IMR-90 (cell line): ENCODE results near the gene TKFC. TPM values are rescaled to one million over a fixed set of nuclear protein-coding genes. Genes with fewer than 3 reads are reported as not detected.

Experiments
- ATAC-seq: fragments of 200-7000 bp; cut with Tn5 transposase; 2 replicates; pipeline ENCODE4 v1.9.1; 2020; ENCODE audit warnings: low read depth, mild to moderate bottlenecking, moderate library complexity
- BruUV-seq: library from RNA; stranded (reverse); fragments of 400-500 nt; replicated peaks from 2 replicates; lab custom pipeline; 2021; lab: Mats Ljungman, UMichigan
- CTCF ChIA-PET: fragments of 300-600 bp; formaldehyde crosslinking; extraction: SDS; loops from one replicate; lab custom pipeline; 2021; ENCODE audit warnings: antibody characterized with exemption; lab: Yijun Ruan, JAX
- POLR2A ChIA-PET: fragments of 300-600 bp; sonication (Branson Sonifier 250); formaldehyde crosslinking; loops from one replicate; lab custom pipeline; 2022; ENCODE audit warnings: antibody characterized with exemption; ENCODE audit not compliant: unreplicated experiment; lab: Charles Lee
- DNase-seq: peaks from one replicate; pipeline ENCODE4 v3.0.0; 2013
- H2AFZ ChIP-seq: replicated peaks from 2 replicates; pipeline ENCODE3; 2013; ENCODE audit warnings: low read length, mild to moderate bottlenecking; ENCODE audit not compliant: poor library complexity
- H2AK5ac ChIP-seq: 2 replicates; pipeline ENCODE4 v1.6.1; 2013; ENCODE audit warnings: low read depth, low read length, inconsistent platforms
- H2AK9ac ChIP-seq: replicated peaks from 2 replicates; pipeline ENCODE3; 2013; ENCODE audit warnings: mild to moderate bottlenecking, low read depth, low read length, moderate library complexity; ENCODE audit not compliant: poor library complexity
- H2BK120ac ChIP-seq: 2 replicates; pipeline ENCODE4 v1.6.1; 2013; ENCODE audit warnings: low read depth, low read length, inconsistent platforms
- H2BK15ac ChIP-seq: 3 replicates; pipeline ENCODE4 v1.6.1; 2013; ENCODE audit warnings: low read depth, low read length, inconsistent platforms
- H2BK20ac ChIP-seq: 2 replicates; pipeline ENCODE4 v1.6.1; 2013; ENCODE audit warnings: low read depth, mild to moderate bottlenecking, inconsistent platforms, low read length, moderate library complexity
- H2BK5ac ChIP-seq: 2 replicates; pipeline ENCODE4 v1.6.1; 2013; ENCODE audit warnings: mild to moderate bottlenecking, low read depth, low read length, inconsistent platforms; ENCODE audit not compliant: poor library complexity, severe bottlenecking
- H3K14ac ChIP-seq: replicated peaks from 2 replicates; pipeline ENCODE4 v1.6.1; 2013; ENCODE audit warnings: low read depth, low read length, inconsistent platforms
- H3K18ac ChIP-seq: 2 replicates; pipeline ENCODE4 v1.6.1; 2013; ENCODE audit warnings: low read depth, low read length, control low read depth
- H3K23ac ChIP-seq: 2 replicates; pipeline ENCODE4 v1.6.1; 2013; ENCODE audit warnings: low read depth, low read length, inconsistent platforms
- H3K27ac ChIP-seq: 2 replicates; pipeline ENCODE4 v1.5.1; 2013; ENCODE audit warnings: mild to moderate bottlenecking, control low read depth, low read length; ENCODE audit not compliant: insufficient read depth
- H3K27me3 ChIP-seq: 2 replicates; pipeline ENCODE4 v1.6.1; 2013; ENCODE audit warnings: low read length; ENCODE audit not compliant: control insufficient read depth, insufficient read depth
- H3K36me3 ChIP-seq: 2 replicates; pipeline ENCODE4 v1.6.1; 2013; ENCODE audit warnings: low read length, mixed read lengths; ENCODE audit not compliant: control insufficient read depth, insufficient read depth
- H3K4ac ChIP-seq: 2 replicates; pipeline ENCODE4 v1.6.1; 2013; ENCODE audit warnings: low read depth, low read length, inconsistent platforms
- H3K4me1 ChIP-seq: 2 replicates; pipeline ENCODE4 v1.6.1; 2013; ENCODE audit warnings: low read length, mixed read lengths; ENCODE audit not compliant: control insufficient read depth, insufficient read depth
- H3K4me2 ChIP-seq: 2 replicates; pipeline ENCODE4 v1.6.1; 2013; ENCODE audit warnings: low read depth, mild to moderate bottlenecking, control low read depth, low read length, moderate library complexity
- H3K4me3 ChIP-seq: 2 replicates; pipeline ENCODE4 v1.5.1; 2013; ENCODE audit warnings: low read depth, mild to moderate bottlenecking, control low read depth, low read length, moderate library complexity; ENCODE audit not compliant: insufficient read depth
- H3K56ac ChIP-seq: 2 replicates; pipeline ENCODE4 v1.6.1; 2013; ENCODE audit warnings: low read length, inconsistent platforms; ENCODE audit not compliant: insufficient read depth; ENCODE audit errors: extremely low read depth
- H3K79me1 ChIP-seq, 2 experiments: 2 replicates each; pipeline ENCODE4 v1.6.1; 2013; ENCODE audit warnings: low read length in 2 of 2, inconsistent platforms in 1 of 2, low read depth in 1 of 2
- H3K9ac ChIP-seq: 2 replicates; pipeline ENCODE4 v1.6.1; 2013; ENCODE audit warnings: low read depth, low read length, control low read depth
- H3K9me1 ChIP-seq: 2 replicates; pipeline ENCODE4 v1.6.1; 2013; ENCODE audit warnings: low read length, inconsistent platforms; ENCODE audit not compliant: insufficient read depth
- H3K9me3 ChIP-seq: 2 replicates; pipeline ENCODE4 v1.6.1; 2013; ENCODE audit warnings: low read length; ENCODE audit not compliant: control insufficient read depth, insufficient read depth
- H4K20me1 ChIP-seq: 2 replicates; pipeline ENCODE4 v1.6.1; 2013; ENCODE audit warnings: low read length, inconsistent platforms; ENCODE audit not compliant: insufficient read depth
- H4K5ac ChIP-seq: 2 replicates; pipeline ENCODE4 v1.6.1; 2013; ENCODE audit warnings: mild to moderate bottlenecking, low read depth, low read length, control low read depth
- H4K8ac ChIP-seq, 2 experiments: 2 replicates each; pipeline ENCODE4 v1.6.1; 2013; ENCODE audit warnings: low read depth in 2 of 2, low read length in 2 of 2, control low read depth in 1 of 2, inconsistent platforms in 1 of 2
- H4K91ac ChIP-seq: 2 replicates; pipeline ENCODE4 v1.6.1; 2013; ENCODE audit warnings: low read depth, low read length, inconsistent platforms; ENCODE audit not compliant: insufficient read depth
- CHD1 ChIP-seq: IDR thresholded peaks from 2 replicates; pipeline ENCODE4 v1.6.1; 2012; ENCODE audit warnings: low read depth, low read length, improper control_type of control experiment
- FOS ChIP-seq: fragments of 150-350 bp; IDR thresholded peaks from 2 replicates; pipeline ENCODE4 v1.6.1; 2016; ENCODE audit warnings: low read depth, low read length
- MAFK ChIP-seq: IDR thresholded peaks from 2 replicates; pipeline ENCODE4 v1.6.1; 2012; ENCODE audit warnings: low read depth, low read length, improper control_type of control experiment
- NFE2L2 ChIP-seq: fragments of 150-350 bp; IDR thresholded peaks from 2 replicates; pipeline ENCODE4 v1.6.1; 2016; ENCODE audit warnings: low read depth, mild to moderate bottlenecking, low read length
- RCOR1 ChIP-seq: IDR thresholded peaks from 2 replicates; pipeline ENCODE4 v1.6.1; 2012; ENCODE audit warnings: mild to moderate bottlenecking, low read length, improper control_type of control experiment; ENCODE audit not compliant: insufficient replicate concordance
- RFX5 ChIP-seq: IDR thresholded peaks from 2 replicates; pipeline ENCODE4 v1.8.0; 2012; ENCODE audit warnings: low read depth, mild to moderate bottlenecking, low read length, moderate library complexity
- USF2 ChIP-seq: fragments of 150-350 bp; IDR thresholded peaks from 2 replicates; pipeline ENCODE4 v1.6.1; 2017; ENCODE audit warnings: mild to moderate bottlenecking, antibody characterized with exemption, low read length, low read depth
- WGBS, 2 experiments: methylation state at CpG; one replicate each; pipeline versions ENCODE4 v1.1.5 to v1.1.7; 2013; ENCODE audit warnings: missing lambda C conversion rate in 2 of 2; ENCODE audit not compliant: insufficient read length in 1 of 2; ENCODE audit errors: extremely low coverage in 2 of 2; 5-methylcytosine and 5-hydroxymethylcytosine counted together
- dilution Hi-C: fragments of 300-500 bp; cut with HindIII; formaldehyde crosslinking; loops from one replicate; pipeline ENCODE4 v1.14.3; 2018; ENCODE audit warnings: low sequenced_read_pairs; ENCODE audit not compliant: unreplicated experiment
- in situ Hi-C: fragments of 300-500 bp; cut with MboI; formaldehyde crosslinking; loops from 3 replicates; pipeline ENCODE4 v1.14.3; 2019; ENCODE audit warnings: low sequenced_read_pairs, inconsistent platforms, mixed read lengths
- intact Hi-C: fragments of 100-400 bp; cut with micrococcal nuclease; formaldehyde crosslinking; loops from 2 replicates; pipeline ENCODE4 v1.10.0; 2022
- polyA plus RNA-seq, 3 experiments: library from polyadenylated mRNA; depleted of rRNA; stranded (reverse); fragments of >200 nt; gene quantifications; 2 replicates each; pipeline ENCODE4 v1.2.3, GENCODE V29; 2012; ENCODE audit warnings: low replicate concordance in 1 of 3
- total RNA-seq: library from RNA; depleted of rRNA; stranded (reverse); fragments of >200 nt; gene quantifications from 2 replicates; pipeline ENCODE4 v1.2.3, GENCODE V29; 2012
- TF ChIP-seq, protein P1 (sequence below): conservative IDR thresholded peaks from 2 replicates; pipeline ENCODE4 v1.5.1; 2012; ENCODE audit warnings: mild to moderate bottlenecking, low read depth, low read length, improper control_type of control experiment

TKFC gene
- total and polyA plus RNA-seq, 2 of the 4 experiments (the other 2 are of a cell fraction): 10.4 to 30.8 TPM

- H2AK9ac ChIP-seq: peak overlapping the region; percentile 42
- CTCF ChIA-PET: no interaction called here
- intact Hi-C loops: loop anchor here (10.0 kb wide), 1 partner anchor 295 kb away; no protein-coding TSS in a partner anchor
Observed at GRCh38 chr11:61339490-61339878, 6.5 kb downstream of the TKFC start.

More at GRCh38 chr11:61339490-61339878, 6.5 kb downstream of the TKFC start:
- H3K9me1 ChIP-seq: peaks cover 2% of the 10 kb centered on the region; the same call in 1 of the 2 replicates
- H3K56ac ChIP-seq: no peak overlapping the region
- H3K4me2 ChIP-seq: no peak overlapping the region
- no peak for DNase-seq
- H2AFZ ChIP-seq: peak overlapping the region; percentile 32
- no peak for TF ChIP-seq USF2
- TF ChIP-seq RCOR1: no peak
- no peak for TF ChIP-seq CHD1
- TF ChIP-seq RFX5: no peak
- TF ChIP-seq, protein P1, sequence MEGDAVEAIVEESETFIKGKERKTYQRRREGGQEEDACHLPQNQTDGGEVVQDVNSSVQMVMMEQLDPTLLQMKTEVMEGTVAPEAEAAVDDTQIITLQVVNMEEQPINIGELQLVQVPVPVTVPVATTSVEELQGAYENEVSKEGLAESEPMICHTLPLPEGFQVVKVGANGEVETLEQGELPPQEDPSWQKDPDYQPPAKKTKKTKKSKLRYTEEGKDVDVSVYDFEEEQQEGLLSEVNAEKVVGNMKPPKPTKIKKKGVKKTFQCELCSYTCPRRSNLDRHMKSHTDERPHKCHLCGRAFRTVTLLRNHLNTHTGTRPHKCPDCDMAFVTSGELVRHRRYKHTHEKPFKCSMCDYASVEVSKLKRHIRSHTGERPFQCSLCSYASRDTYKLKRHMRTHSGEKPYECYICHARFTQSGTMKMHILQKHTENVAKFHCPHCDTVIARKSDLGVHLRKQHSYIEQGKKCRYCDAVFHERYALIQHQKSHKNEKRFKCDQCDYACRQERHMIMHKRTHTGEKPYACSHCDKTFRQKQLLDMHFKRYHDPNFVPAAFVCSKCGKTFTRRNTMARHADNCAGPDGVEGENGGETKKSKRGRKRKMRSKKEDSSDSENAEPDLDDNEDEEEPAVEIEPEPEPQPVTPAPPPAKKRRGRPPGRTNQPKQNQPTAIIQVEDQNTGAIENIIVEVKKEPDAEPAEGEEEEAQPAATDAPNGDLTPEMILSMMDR: no peak
- no peak for TF ChIP-seq NFE2L2
- TF ChIP-seq FOS: no peak
- TF ChIP-seq MAFK: no peak
- no peaks in the 10 kb centered on the region for H4K20me1 ChIP-seq
- H3K4me3 ChIP-seq: no peak overlapping the region
- peaks cover 2% of the 10 kb centered on the region for H3K4me1 ChIP-seq
- H3K4ac ChIP-seq: no peak overlapping the region
- peaks cover 0 to 1% of the 10 kb centered on the region in 2 experiments; a peak in 2 of 4 replicates for H3K79me1 ChIP-seq
- H3K14ac ChIP-seq: no peak overlapping the region
- H2BK120ac ChIP-seq: no peak overlapping the region
- no TSS peak for BruUV-seq
- H2BK15ac ChIP-seq: no peak overlapping the region
- H3K36me3 ChIP-seq: peaks cover 14% of the 10 kb centered on the region
- dilution Hi-C loops (no loop called here), in situ Hi-C loops (loop anchor here (5.0 kb wide), 1 partner anchor 48 kb away; no protein-coding TSS in a partner anchor)
- no peaks in the 10 kb centered on the region for H3K27me3 ChIP-seq
- POLR2A ChIA-PET: no interaction called here
- H2BK5ac ChIP-seq: no peak overlapping the region
- H3K27ac ChIP-seq: no peak overlapping the region
- no peak for ATAC-seq
- no peak overlapping the region for H2BK20ac ChIP-seq
- no peak overlapping the region for H4K91ac ChIP-seq
- 86% methylated on average over 3 of the region's 4 CpGs; no CpG with 5 or more reads in 1 of the 2 experiments for WGBS, 2 experiments
- no peak overlapping the region for H4K5ac ChIP-seq
- no peak overlapping the region for H3K9ac ChIP-seq
- H3K23ac ChIP-seq: no peak overlapping the region
- no peak overlapping the region for H3K18ac ChIP-seq
- no peak overlapping the region for H2AK5ac ChIP-seq
- no peak overlapping the region for H4K8ac ChIP-seq
- no peaks in the 10 kb centered on the region for H3K9me3 ChIP-seq
